CD14-positive monocyte (primary cell): ENCODE data around the gene CLRN3. TPM values are rescaled to one million over a fixed set of nuclear protein-coding genes. Genes with fewer than 3 reads are reported as not detected.

Experiments used
- DNase-seq, 3 donors: peaks; one replicate each; pipeline ENCODE4 v3.0.0-alpha.2; 2011 to 2022
- H2AFZ ChIP-seq: 2 replicates; pipeline ENCODE4 v1.6.0; 2012; ENCODE audit warnings: mild to moderate bottlenecking, low read depth, low read length, inconsistent platforms; ENCODE audit not compliant: insufficient read depth, poor library complexity, severe bottlenecking
- H3K27ac ChIP-seq, 2 donors: 1 replicate in 1 of 2; 2 replicates in 1 of 2; pipeline ENCODE4 v1.5.1; 2012 to 2013; ENCODE audit warnings: low read length in 2 of 2, control low read depth in 1 of 2, inconsistent platforms in 1 of 2, low read depth in 1 of 2, mild to moderate bottlenecking in 1 of 2
- H3K27me3 ChIP-seq, 2 donors: one replicate each; pipeline versions ENCODE4 v1.6.0 to v1.6.1; 2011 to 2013; ENCODE audit warnings: low read length in 2 of 2; ENCODE audit not compliant: control insufficient read depth in 2 of 2, insufficient read depth in 2 of 2
- H3K36me3 ChIP-seq, 2 donors: replicated peaks in 1 of 2; 1 replicate in 1 of 2; 2 replicates in 1 of 2; pipeline versions ENCODE4 v1.5.1 to v1.6.1; 2012 to 2013; ENCODE audit warnings: low read length in 2 of 2, control low read depth in 1 of 2, inconsistent platforms in 1 of 2, mild to moderate bottlenecking in 1 of 2; ENCODE audit not compliant: insufficient read depth in 2 of 2, control insufficient read depth in 1 of 2
- H3K4me1 ChIP-seq, 2 donors: 1 replicate in 1 of 2; 2 replicates in 1 of 2; pipeline versions ENCODE4 v1.5.1 to v1.6.1; 2012 to 2013; ENCODE audit warnings: low read length in 2 of 2, control low read depth in 1 of 2, inconsistent platforms in 1 of 2, mild to moderate bottlenecking in 1 of 2, moderate library complexity in 1 of 2; ENCODE audit not compliant: insufficient read depth in 2 of 2, control insufficient read depth in 1 of 2
- H3K4me2 ChIP-seq: replicated peaks from 2 replicates; pipeline ENCODE3; 2012; ENCODE audit warnings: low read length, moderate library complexity, mild to moderate bottlenecking; ENCODE audit not compliant: poor library complexity, severe bottlenecking; ENCODE audit errors: extremely low read depth
- H3K4me3 ChIP-seq, 3 experiments: fragments of 200-600 bp in 1 of 3; sonication (generic) in 1 of 3; replicated peaks in 1 of 3; 1 replicate in 2 of 3; 2 replicates in 1 of 3; pipeline ENCODE4 v1.5.1; 2011 to 2013; ENCODE audit warnings: low read length in 3 of 3, mild to moderate bottlenecking in 3 of 3, control low read depth in 2 of 3, low read depth in 2 of 3, inconsistent platforms in 1 of 3, moderate library complexity in 1 of 3
- H3K79me2 ChIP-seq: 2 replicates; pipeline ENCODE4 v1.6.0; 2012; ENCODE audit warnings: mild to moderate bottlenecking, control low read depth, inconsistent platforms, low read length, moderate library complexity; ENCODE audit not compliant: insufficient read depth
- H3K9ac ChIP-seq: 2 replicates; pipeline ENCODE4 v1.6.0; 2017; ENCODE audit warnings: low read length, mild to moderate bottlenecking; ENCODE audit not compliant: insufficient read depth, poor library complexity, severe bottlenecking
- H3K9me3 ChIP-seq, 2 donors: replicated peaks in 1 of 2; 1 replicate in 1 of 2; 2 replicates in 1 of 2; pipeline versions ENCODE4 v1.5.1 to v1.6.1; 2012 to 2013; ENCODE audit warnings: low read length in 2 of 2, control low read depth in 1 of 2; ENCODE audit not compliant: control insufficient read depth in 1 of 2, insufficient read depth in 1 of 2
- H4K20me1 ChIP-seq: 2 replicates; pipeline ENCODE4 v1.6.0; 2012; ENCODE audit warnings: mild to moderate bottlenecking, low read length, control low read depth, moderate library complexity; ENCODE audit not compliant: insufficient read depth
- H3K27ac Mint-ChIP-seq, 7 donors: one replicate each; pipeline ENCODE4 v1.8.0; 2020; ENCODE audit warnings: mild to moderate bottlenecking in 7 of 7, mixed read lengths in 7 of 7, moderate library complexity in 6 of 7, inconsistent platforms in 2 of 7
- H3K27me3 Mint-ChIP-seq, 3 donors: one replicate each; pipeline ENCODE4 v1.8.0; 2021 to 2022; ENCODE audit warnings: low read depth in 3 of 3, mild to moderate bottlenecking in 3 of 3, mixed read lengths in 3 of 3, moderate library complexity in 3 of 3, inconsistent platforms in 1 of 3
- H3K36me3 Mint-ChIP-seq, 2 donors: one replicate each; pipeline ENCODE4 v1.8.0; 2020; ENCODE audit warnings: mixed read lengths in 2 of 2, inconsistent platforms in 1 of 2, mild to moderate bottlenecking in 1 of 2
- H3K4me1 Mint-ChIP-seq: one replicate; pipeline ENCODE4 v1.8.0; 2020; ENCODE audit warnings: mild to moderate bottlenecking, mixed read lengths
- H3K4me3 Mint-ChIP-seq, 2 donors: one replicate each; pipeline ENCODE4 v1.8.0; 2020; ENCODE audit warnings: mild to moderate bottlenecking in 2 of 2, mixed read lengths in 2 of 2, moderate library complexity in 1 of 2
- H3K9me3 Mint-ChIP-seq, 7 donors: one replicate each; pipeline ENCODE4 v1.8.0; 2020 to 2022; ENCODE audit warnings: mixed read lengths in 7 of 7, mild to moderate bottlenecking in 6 of 7, moderate library complexity in 6 of 7, inconsistent platforms in 2 of 7
- CTCF ChIP-seq: fragments of 200-600 bp; IDR thresholded peaks from one replicate; pipeline ENCODE4 v1.8.0; 2022; ENCODE audit warnings: antibody characterized with exemption, mild to moderate bottlenecking
- WGBS: methylation state at CpG from one replicate; pipeline ENCODE4 v1.1.5; 2013; ENCODE audit warnings: missing lambda C conversion rate; ENCODE audit not compliant: insufficient coverage; 5-methylcytosine and 5-hydroxymethylcytosine counted together
- intact Hi-C, 2 donors: fragments of 100-400 bp; cut with micrococcal nuclease; formaldehyde crosslinking; loops; one replicate each; pipeline versions ENCODE4 v1.15.0 to v1.15.1; 2023
- polyA plus RNA-seq, 3 donors: library from polyadenylated mRNA; depleted of rRNA in 1 of 3; unstranded in 2 of 3; stranded (reverse) in 1 of 3; fragments of 300-500 nt in 2 of 3; fragments of >200 nt in 1 of 3; fragmentation: Illumina TruSeq in 2 of 3; gene quantifications; 1 replicate in 2 of 3; 2 replicates in 1 of 3; pipeline ENCODE4 v1.2.3, GENCODE V29; 2012 to 2021

CLRN3 gene
- polyA plus RNA-seq, 3 donors = 0.16 TPM; not detected in 2

GRCh38 chr10:127904311-127905000 lies 11.7 kb upstream of the CLRN3 start:
- H3K4me3 Mint-ChIP-seq = no peak overlapping the region
- H3K36me3 ChIP-seq = no peaks in the 10 kb centered on the region
- peaks cover 44 to 50% of the 10 kb centered on the region in 2 donors for H3K4me1 ChIP-seq
- H2AFZ ChIP-seq = no peak overlapping the region
- H3K4me2 ChIP-seq = no peak overlapping the region
- peaks cover 0 to 1% (median 0%) of the 10 kb centered on the region in 7 donors for H3K9me3 Mint-ChIP-seq
- H3K4me3 ChIP-seq = no peak overlapping the region
- peaks cover 14% of the 10 kb centered on the region for H4K20me1 ChIP-seq
- H3K27ac Mint-ChIP-seq = no peak overlapping the region
- no peaks in the 10 kb centered on the region for H3K9me3 ChIP-seq
- peaks cover 0 to 4% (median 3%) of the 10 kb centered on the region in 3 donors for H3K27me3 Mint-ChIP-seq
- 100% methylated on average over 4 of the region's 5 CpGs for WGBS
- H3K27me3 ChIP-seq = no peaks in the 10 kb centered on the region
- no peak for DNase-seq
- H3K4me1 Mint-ChIP-seq = peaks cover 43% of the 10 kb centered on the region
- peaks cover 6 to 7% of the 10 kb centered on the region in 2 donors for H3K36me3 Mint-ChIP-seq
- TF ChIP-seq CTCF = no peak
- intact Hi-C loops = loop anchor here in 1 of 2 donors (10.0 kb wide), 1 partner anchor 250 kb away; no protein-coding TSS in a partner anchor
- H3K27ac ChIP-seq = no peak overlapping the region
- no peak overlapping the region for H3K9ac ChIP-seq
- H3K79me2 ChIP-seq = peaks cover 22% of the 10 kb centered on the region

GRCh38 chr10:127903789-127904188 lies 11.0 kb upstream of the CLRN3 start:
- DNase-seq = no peak
- H3K9ac ChIP-seq = no peak overlapping the region
- no peak overlapping the region for H3K4me2 ChIP-seq
- peaks cover 16% of the 10 kb centered on the region for H3K79me2 ChIP-seq
- H3K9me3 ChIP-seq = no peaks in the 10 kb centered on the region
- H2AFZ ChIP-seq = no peak overlapping the region
- no peak overlapping the region for H3K27ac ChIP-seq
- H3K4me3 ChIP-seq = no peak overlapping the region
- no peak overlapping the region for H3K4me3 Mint-ChIP-seq
- H3K36me3 ChIP-seq = no peaks in the 10 kb centered on the region
- intact Hi-C loops = loop anchor here in 1 of 2 donors (10.0 kb wide), 1 partner anchor 251 kb away; no protein-coding TSS in a partner anchor
- peaks cover 8% of the 10 kb centered on the region for H4K20me1 ChIP-seq
- H3K27me3 ChIP-seq = no peaks in the 10 kb centered on the region
- H3K4me1 ChIP-seq = peaks cover 39 to 45% of the 10 kb centered on the region in 2 donors
- H3K27ac Mint-ChIP-seq = no peak overlapping the region
- peaks cover 0 to under 1% of the 10 kb centered on the region in 2 donors for H3K36me3 Mint-ChIP-seq
- TF ChIP-seq CTCF = no peak
- H3K9me3 Mint-ChIP-seq = peaks cover 0 to 1% (median 0%) of the 10 kb centered on the region in 7 donors
- peaks cover 0 to 4% (median 3%) of the 10 kb centered on the region in 3 donors for H3K27me3 Mint-ChIP-seq
- WGBS = 100% methylated on average over 2 of the region's 5 CpGs
- H3K4me1 Mint-ChIP-seq = peaks cover 38% of the 10 kb centered on the region
